HG03025 (cell line): ENCODE data around the gene MYL6B.

Source experiments
- ATAC-seq: cut with Tn5 transposase; IDR thresholded peaks from one replicate; pipeline ENCODE4 v1.9.1; 2021; ENCODE audit warnings: mild to moderate bottlenecking, moderate library complexity; ENCODE audit not compliant: unreplicated experiment, low FRiP score

Gene MYL6B

DNA sequence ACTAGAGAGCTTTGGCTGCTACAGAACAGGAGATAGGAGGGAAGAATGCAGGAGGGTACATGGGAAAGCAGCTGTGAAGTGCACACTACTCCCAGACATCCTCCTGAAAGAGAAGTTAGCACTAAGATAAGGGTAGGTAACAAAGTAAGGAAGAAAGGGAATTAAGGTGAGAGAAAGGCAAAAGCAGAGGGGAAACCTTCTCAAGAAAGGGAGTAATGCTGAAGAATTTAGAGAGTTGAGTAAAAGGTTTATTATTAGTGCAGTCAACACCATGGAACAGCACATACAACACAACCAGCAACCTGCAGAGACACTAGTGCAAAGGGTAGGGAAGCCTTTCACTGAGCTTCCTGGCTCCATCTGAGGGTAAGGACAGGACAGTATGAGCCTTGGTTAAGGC is 51.9 kb downstream of the MYL6B start:
- ATAC-seq: no peak

DNA sequence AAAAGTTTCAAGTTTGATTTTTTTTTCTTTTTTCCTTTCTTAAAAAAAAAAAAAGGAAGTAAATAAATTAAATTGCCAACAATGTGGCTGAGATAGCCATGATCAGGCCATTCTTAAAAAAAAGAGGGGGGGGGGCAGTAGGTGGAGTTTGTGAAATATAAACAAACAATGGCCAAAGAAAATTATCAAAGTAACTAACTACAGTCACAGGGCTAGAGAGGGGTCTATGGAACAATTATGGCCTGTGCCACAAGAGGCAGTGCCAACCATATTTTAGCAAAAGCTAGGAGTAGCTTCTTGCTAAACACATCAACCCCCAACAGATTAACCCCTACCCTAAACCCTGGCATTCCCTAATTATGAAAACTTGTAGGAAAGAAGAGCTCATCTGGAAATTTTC is 53.1 kb downstream of the MYL6B start:
- ATAC-seq: no peak

DNA sequence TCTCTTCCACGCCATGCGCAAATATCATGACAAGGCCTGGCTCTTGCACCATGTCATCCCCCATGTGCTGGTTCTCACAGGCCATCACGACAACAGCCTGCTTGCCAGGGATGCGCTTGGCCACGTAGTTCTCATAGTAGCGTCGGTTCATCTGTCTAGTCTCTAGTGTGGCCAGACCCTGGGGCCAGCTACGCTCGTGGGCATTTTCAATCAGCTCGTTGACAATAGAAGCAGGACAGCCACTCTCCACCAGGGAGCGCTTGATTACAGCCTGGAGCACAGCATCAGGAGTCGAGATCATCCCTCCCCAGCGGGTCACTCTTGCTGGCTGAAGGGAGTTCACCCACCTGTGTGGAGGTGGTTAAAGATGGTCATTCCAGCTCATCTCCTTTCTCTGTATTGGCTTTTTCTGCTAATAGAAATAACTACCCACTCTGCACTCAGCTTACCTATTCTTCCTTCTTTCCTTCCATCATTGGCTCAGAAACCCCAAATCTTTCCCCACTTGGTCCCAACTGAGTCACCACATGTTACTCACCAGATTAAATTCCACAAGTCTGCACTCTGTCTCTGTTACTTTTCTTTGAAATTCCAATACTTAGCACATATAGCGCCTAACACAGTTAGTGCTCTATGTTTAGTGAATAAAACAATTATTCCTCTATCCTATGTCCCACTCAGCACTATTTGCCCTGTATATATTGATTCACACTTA is 54.2 kb downstream of the MYL6B start:
- no peak for ATAC-seq
